ENCODE measurements around the gene NKX2-8.

- TF ChIP-seq CTCF (IDR thresholded peaks at IDR 0.05) (no peak), POLR2A (IDR thresholded peaks at IDR 0.05) (no peak)
These were observed 444 bp upstream of the NKX2-8 start for GRCh38 chr14:36582874-36583241.
